SK-MEL-5 (cell line): ENCODE measurements around the gene CS. TPM values are rescaled to one million over a fixed set of nuclear protein-coding genes. Genes with fewer than 3 reads are reported as not detected.
"Not testable (repeated sequence)": the region's sequence is repeated elsewhere in the genome, so short reads cannot be mapped to it uniquely, and the experiment has no call there.

Experiments used
- DNase-seq: peaks from one replicate; pipeline ENCODE4 v3.0.0-alpha.2; 2016; ENCODE audit warnings: low read depth, low spot score
- in situ Hi-C: cut with HindIII; loops from 2 replicates; pipeline ENCODE4 v1.10.0; 2016; ENCODE audit warnings: low sequenced_read_pairs, high pct_unique_total_duplicates, low pct_unique_long_range_greater_than_20kb
- polyA plus RNA-seq, 2 experiments: library from polyadenylated mRNA; depleted of rRNA; stranded (reverse); fragments of >200 nt; gene quantifications; 2 replicates each; pipeline ENCODE4 v1.2.3, GENCODE V29; 2015
- total RNA-seq: library from RNA; depleted of rRNA; stranded (reverse); fragments of >200 nt; shearing (Covaris generic); gene quantifications from 2 replicates; pipeline ENCODE4 v1.2.3, GENCODE V29; 2014; rRNA removed

Gene CS
- total RNA-seq = 110 and 119 TPM in 2 replicates
- polyA plus RNA-seq (2015; cell fraction: cytosol; rRNA removed) = 171 and 221 TPM in 2 replicates
- polyA plus RNA-seq (2015; cell fraction: nucleus; rRNA removed) = 552 and 626 TPM in 2 replicates

- in situ Hi-C loops = no loop called here
- peak; percentile 98 for DNase-seq
These were observed at the start of gene CS for GRCh38 chr12:56299853-56300643. CS (minus strand) TSS chr12:56300330; CDS start chr12:56300201, 129 bp downstream.

- in situ Hi-C loops = no loop called here
These were observed 48.6 kb upstream of the CS start for GRCh38 chr12:56348776-56349175.

GRCh38 chr12:56347255-56347654 lies 47.1 kb upstream of the CS start:
- in situ Hi-C loops, DNase-seq: not testable (repeated sequence)

More at GRCh38 chr12:56348776-56349175, 48.6 kb upstream of the CS start:
- no peak for DNase-seq

GRCh38 chr12:56346675-56347074 lies 46.5 kb upstream of the CS start:
- DNase-seq = peak; percentile 38
- in situ Hi-C loops = no loop called here

GRCh38 chr12:56342290-56342689 lies 42.2 kb upstream of the CS start:
- in situ Hi-C loops, DNase-seq: not testable (repeated sequence)

- in situ Hi-C loops = no loop called here
These were observed 41.5 kb upstream of the CS start for GRCh38 chr12:56341616-56342015.

GRCh38 chr12:56339158-56339422 lies 39.0 kb upstream of the CS start:
- in situ Hi-C loops = no loop called here
- no peak for DNase-seq

More at GRCh38 chr12:56341616-56342015, 41.5 kb upstream of the CS start:
- DNase-seq = no peak

GRCh38 chr12:56338308-56339157 lies 38.4 kb upstream of the CS start, which contains the start of gene IL23A:
IL23A (plus strand) TSS chr12:56338884; CDS start chr12:56339045, 161 bp downstream.
- DNase-seq = no peak
- in situ Hi-C loops = no loop called here

- in situ Hi-C loops = no loop called here
- no peak for DNase-seq
These were observed 37.7 kb upstream of the CS start for GRCh38 chr12:56337753-56338251.

GRCh38 chr12:56336361-56337167 lies 36.4 kb upstream of the CS start:
- DNase-seq = no peak
- in situ Hi-C loops = no loop called here

GRCh38 chr12:56335527-56335926 lies 35.4 kb upstream of the CS start:
- DNase-seq, in situ Hi-C loops: not testable (repeated sequence)

GRCh38 chr12:56334490-56334793 lies 34.3 kb upstream of the CS start:
- no peak for DNase-seq
- in situ Hi-C loops = no loop called here

GRCh38 chr12:56333679-56334489 lies 33.8 kb upstream of the CS start, which contains the start of gene PAN2:
PAN2 (minus strand) TSS chr12:56334000; CDS start chr12:56333094, 906 bp downstream.
- peak; percentile 97 for DNase-seq
- in situ Hi-C loops = no loop called here

- in situ Hi-C loops = no loop called here
- DNase-seq = no peak
These were observed 33.1 kb upstream of the CS start for GRCh38 chr12:56333197-56333678.

GRCh38 chr12:56332512-56333196 lies 32.5 kb upstream of the CS start:
- in situ Hi-C loops = no loop called here
- DNase-seq = no peak

GRCh38 chr12:56330936-56331490 lies 30.9 kb upstream of the CS start:
- DNase-seq = no peak
- in situ Hi-C loops = no loop called here
